HEK293 (cell line): ENCODE results near the gene LIMK2.

Experiments
- BCL11B ChIP-seq: fragments of 450-650 bp; formaldehyde crosslinking; IDR thresholded peaks from 2 replicates; pipeline ENCODE4 v1.5.1; 2016; ENCODE audit warnings: low read depth, missing biosample characterization, missing genetic modification characterization
- HOXC10 ChIP-seq: sonication (generic); formaldehyde crosslinking; IDR thresholded peaks from 2 replicates; pipeline ENCODE4 v1.8.1; 2023; ENCODE audit warnings: mild to moderate bottlenecking, missing genetic modification reagents
- OVOL3 ChIP-seq: fragments of 450-650 bp; formaldehyde crosslinking; IDR thresholded peaks from 2 replicates; pipeline ENCODE4 v1.5.1; 2016; ENCODE audit warnings: missing biosample characterization, missing genetic modification characterization
- RBAK ChIP-seq: fragments of 450-650 bp; formaldehyde crosslinking; IDR thresholded peaks from 2 replicates; pipeline ENCODE4 v1.5.1; 2016; ENCODE audit warnings: missing biosample characterization, missing genetic modification characterization
- ZBTB17 ChIP-seq: fragments of 450-650 bp; formaldehyde crosslinking; IDR thresholded peaks from 2 replicates; pipeline ENCODE4 v1.5.1; 2016; ENCODE audit warnings: missing biosample characterization, missing genetic modification characterization
- ZNF132 ChIP-seq: fragments of 450-650 bp; formaldehyde crosslinking; IDR thresholded peaks from 2 replicates; pipeline ENCODE4 v1.5.1; 2017; ENCODE audit warnings: missing biosample characterization, missing genetic modification characterization, borderline replicate concordance
- ZNF146 ChIP-seq: fragments of 450-650 bp; formaldehyde crosslinking; IDR thresholded peaks from 2 replicates; pipeline ENCODE4 v1.5.1; 2016; ENCODE audit warnings: missing biosample characterization, missing genetic modification characterization
- ZNF350 ChIP-seq: fragments of 450-650 bp; formaldehyde crosslinking; IDR thresholded peaks from 2 replicates; pipeline ENCODE4 v1.5.0; 2017; ENCODE audit warnings: missing biosample characterization, mild to moderate bottlenecking, missing genetic modification characterization
- ZNF391 ChIP-seq: fragments of 450-650 bp; formaldehyde crosslinking; IDR thresholded peaks from 2 replicates; pipeline ENCODE4 v1.5.1; 2016; ENCODE audit warnings: low read depth, missing biosample characterization, missing genetic modification characterization, borderline replicate concordance
- ZNF555 ChIP-seq: fragments of 450-650 bp; formaldehyde crosslinking; conservative IDR thresholded peaks from 2 replicates; pipeline ENCODE4 v1.5.1; 2017; ENCODE audit warnings: missing biosample characterization, mild to moderate bottlenecking, missing genetic modification characterization, inconsistent platforms
- ZNF660 ChIP-seq: fragments of 450-650 bp; IDR thresholded peaks from 2 replicates; pipeline ENCODE4 v1.5.1; 2018; ENCODE audit warnings: missing biosample characterization, mild to moderate bottlenecking, missing genetic modification characterization
- ZNF776 ChIP-seq: fragments of 450-650 bp; formaldehyde crosslinking; IDR thresholded peaks from 2 replicates; pipeline ENCODE4 v1.5.0; 2017; ENCODE audit warnings: missing biosample characterization, missing genetic modification characterization, borderline replicate concordance
- ZSCAN30 ChIP-seq: fragments of 450-650 bp; IDR thresholded peaks from 2 replicates; pipeline ENCODE4 v1.5.1; 2018; ENCODE audit warnings: missing biosample characterization, mild to moderate bottlenecking, missing genetic modification characterization, moderate library complexity
- TF ChIP-seq, protein P1 (sequence below): fragments of 450-650 bp; formaldehyde crosslinking; IDR thresholded peaks from 2 replicates; pipeline ENCODE4 v1.5.1; 2016; ENCODE audit warnings: missing biosample characterization, missing genetic modification characterization
- TF ChIP-seq, protein P2 (sequence below): fragments of 450-650 bp; formaldehyde crosslinking; IDR thresholded peaks from 2 replicates; pipeline ENCODE4 v1.5.1; 2016; ENCODE audit warnings: missing biosample characterization, missing genetic modification characterization
- TF ChIP-seq, protein P3 (sequence below): fragments of 450-650 bp; formaldehyde crosslinking; IDR thresholded peaks from 2 replicates; pipeline ENCODE4 v1.5.1; 2016; ENCODE audit warnings: missing biosample characterization, missing genetic modification characterization
- TF ChIP-seq, protein P4 (sequence below): fragments of 450-650 bp; formaldehyde crosslinking; IDR thresholded peaks from 2 replicates; pipeline ENCODE4 v1.5.1; 2017; ENCODE audit warnings: missing biosample characterization, missing genetic modification characterization
- TF ChIP-seq, protein P5 (sequence below): fragments of 450-650 bp; formaldehyde crosslinking; IDR thresholded peaks from 2 replicates; pipeline ENCODE4 v1.5.1; 2016; ENCODE audit warnings: missing biosample characterization, missing genetic modification characterization
- TF ChIP-seq, protein P6 (sequence below): fragments of 450-650 bp; formaldehyde crosslinking; IDR thresholded peaks from 2 replicates; pipeline ENCODE4 v1.5.1; 2017; ENCODE audit warnings: missing biosample characterization, mild to moderate bottlenecking, missing genetic modification characterization, moderate library complexity
- TF ChIP-seq, protein P7 (sequence below): fragments of 450-650 bp; formaldehyde crosslinking; IDR thresholded peaks from 2 replicates; pipeline ENCODE4 v1.5.1; 2016; ENCODE audit warnings: missing biosample characterization, missing genetic modification characterization

The LIMK2 gene

DNA sequence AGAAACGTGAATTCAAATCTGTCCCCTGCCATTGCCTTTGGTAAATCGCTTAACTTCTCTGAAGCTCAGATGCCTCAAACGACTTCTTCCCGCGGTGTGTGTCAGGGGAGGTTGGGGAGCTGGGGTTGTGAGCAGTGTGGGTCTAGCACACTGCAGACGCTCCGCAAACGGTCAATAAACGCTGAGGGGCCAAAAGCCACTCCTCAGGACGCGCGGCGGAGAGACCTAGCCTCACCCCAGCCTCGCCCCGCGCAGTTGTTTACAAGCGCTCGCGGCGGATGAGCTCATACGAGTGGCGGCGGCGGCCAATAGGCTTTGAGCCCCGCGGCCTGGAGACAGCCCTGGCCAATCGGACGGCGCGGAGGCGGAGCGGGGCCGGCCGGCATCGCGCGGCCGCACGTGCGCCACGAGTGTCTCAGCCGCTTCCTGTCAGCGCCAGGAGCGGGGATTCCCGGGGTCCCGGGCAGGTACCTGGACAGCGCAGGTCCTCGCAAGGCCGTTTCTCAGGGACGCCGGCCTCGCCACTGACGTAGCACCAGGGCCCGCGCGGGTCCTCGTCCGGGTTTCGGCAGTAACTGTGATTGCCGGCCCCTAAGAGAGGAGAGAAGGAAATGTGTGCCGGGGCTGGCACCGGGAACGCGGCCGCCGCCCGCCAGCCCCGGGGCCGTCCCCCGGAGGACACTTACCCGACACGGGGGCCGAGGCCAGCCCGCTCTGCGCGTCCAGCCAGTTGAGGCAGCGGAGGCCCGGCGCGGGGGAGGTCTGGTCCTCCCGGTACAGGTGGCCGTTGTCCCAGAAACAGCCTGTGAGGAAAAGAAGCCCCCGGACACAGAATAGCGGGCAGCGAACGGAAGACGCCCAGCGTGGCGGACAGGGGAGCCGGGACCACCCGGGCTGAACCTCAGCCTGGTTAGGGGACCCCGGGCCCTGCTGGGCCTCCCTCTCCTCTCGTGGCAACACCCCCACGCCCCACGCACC, 78.7 kb downstream of the LIMK2 start (continued):
- TF ChIP-seq, protein P1, sequence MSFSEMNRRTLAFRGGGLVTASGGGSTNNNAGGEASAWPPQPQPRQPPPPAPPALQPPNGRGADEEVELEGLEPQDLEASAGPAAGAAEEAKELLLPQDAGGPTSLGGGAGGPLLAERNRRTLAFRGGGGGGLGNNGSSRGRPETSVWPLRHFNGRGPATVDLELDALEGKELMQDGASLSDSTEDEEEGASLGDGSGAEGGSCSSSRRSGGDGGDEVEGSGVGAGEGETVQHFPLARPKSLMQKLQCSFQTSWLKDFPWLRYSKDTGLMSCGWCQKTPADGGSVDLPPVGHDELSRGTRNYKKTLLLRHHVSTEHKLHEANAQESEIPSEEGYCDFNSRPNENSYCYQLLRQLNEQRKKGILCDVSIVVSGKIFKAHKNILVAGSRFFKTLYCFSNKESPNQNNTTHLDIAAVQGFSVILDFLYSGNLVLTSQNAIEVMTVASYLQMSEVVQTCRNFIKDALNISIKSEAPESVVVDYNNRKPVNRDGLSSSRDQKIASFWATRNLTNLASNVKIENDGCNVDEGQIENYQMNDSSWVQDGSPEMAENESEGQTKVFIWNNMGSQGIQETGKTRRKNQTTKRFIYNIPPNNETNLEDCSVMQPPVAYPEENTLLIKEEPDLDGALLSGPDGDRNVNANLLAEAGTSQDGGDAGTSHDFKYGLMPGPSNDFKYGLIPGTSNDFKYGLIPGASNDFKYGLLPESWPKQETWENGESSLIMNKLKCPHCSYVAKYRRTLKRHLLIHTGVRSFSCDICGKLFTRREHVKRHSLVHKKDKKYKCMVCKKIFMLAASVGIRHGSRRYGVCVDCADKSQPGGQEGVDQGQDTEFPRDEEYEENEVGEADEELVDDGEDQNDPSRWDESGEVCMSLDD (tag by site-specific recombination): no peak; the same call in 1 of the 2 replicates
- TF ChIP-seq ZNF776 (no peak), OVOL3 (tag by site-specific recombination) (no peak), ZNF391 (tag by site-specific recombination) (no peak), ZNF350 (tag by site-specific recombination) (no peak), HOXC10 (0 out of 2 replicates have a peak, but pooled peaks have one; percentile 52), ZBTB17 (peak; percentile 50; the same call in 1 of the 2 replicates), ZSCAN30 (tag by site-specific recombination) (no peak), ZNF132 (no peak), RBAK (tag by site-specific recombination) (no peak), ZNF146 (tag by site-specific recombination) (no peak), ZNF555 (tag by site-specific recombination) (no peak), ZNF660 (tag by site-specific recombination) (no peak), BCL11B (tag by site-specific recombination) (no peak)
- TF ChIP-seq, protein P2, sequence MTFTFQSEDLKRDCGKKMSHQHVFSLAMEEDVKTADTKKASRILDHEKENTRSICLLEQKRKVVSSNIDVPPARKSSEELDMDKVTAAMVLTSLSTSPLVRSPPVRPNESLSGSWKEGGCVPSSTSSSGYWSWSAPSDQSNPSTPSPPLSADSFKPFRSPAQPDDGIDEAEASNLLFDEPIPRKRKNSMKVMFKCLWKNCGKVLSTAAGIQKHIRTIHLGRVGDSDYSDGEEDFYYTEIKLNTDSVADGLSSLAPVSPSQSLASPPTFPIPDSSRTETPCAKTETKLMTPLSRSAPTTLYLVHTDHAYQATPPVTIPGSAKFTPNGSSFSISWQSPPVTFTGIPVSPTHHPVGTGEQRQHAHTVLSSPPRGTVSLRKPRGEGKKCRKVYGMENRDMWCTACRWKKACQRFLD (tag by site-specific recombination): peak; percentile 99
- TF ChIP-seq, protein P3, sequence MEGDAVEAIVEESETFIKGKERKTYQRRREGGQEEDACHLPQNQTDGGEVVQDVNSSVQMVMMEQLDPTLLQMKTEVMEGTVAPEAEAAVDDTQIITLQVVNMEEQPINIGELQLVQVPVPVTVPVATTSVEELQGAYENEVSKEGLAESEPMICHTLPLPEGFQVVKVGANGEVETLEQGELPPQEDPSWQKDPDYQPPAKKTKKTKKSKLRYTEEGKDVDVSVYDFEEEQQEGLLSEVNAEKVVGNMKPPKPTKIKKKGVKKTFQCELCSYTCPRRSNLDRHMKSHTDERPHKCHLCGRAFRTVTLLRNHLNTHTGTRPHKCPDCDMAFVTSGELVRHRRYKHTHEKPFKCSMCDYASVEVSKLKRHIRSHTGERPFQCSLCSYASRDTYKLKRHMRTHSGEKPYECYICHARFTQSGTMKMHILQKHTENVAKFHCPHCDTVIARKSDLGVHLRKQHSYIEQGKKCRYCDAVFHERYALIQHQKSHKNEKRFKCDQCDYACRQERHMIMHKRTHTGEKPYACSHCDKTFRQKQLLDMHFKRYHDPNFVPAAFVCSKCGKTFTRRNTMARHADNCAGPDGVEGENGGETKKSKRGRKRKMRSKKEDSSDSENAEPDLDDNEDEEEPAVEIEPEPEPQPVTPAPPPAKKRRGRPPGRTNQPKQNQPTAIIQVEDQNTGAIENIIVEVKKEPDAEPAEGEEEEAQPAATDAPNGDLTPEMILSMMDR (tag by site-specific recombination): no peak
- TF ChIP-seq, protein P4, sequence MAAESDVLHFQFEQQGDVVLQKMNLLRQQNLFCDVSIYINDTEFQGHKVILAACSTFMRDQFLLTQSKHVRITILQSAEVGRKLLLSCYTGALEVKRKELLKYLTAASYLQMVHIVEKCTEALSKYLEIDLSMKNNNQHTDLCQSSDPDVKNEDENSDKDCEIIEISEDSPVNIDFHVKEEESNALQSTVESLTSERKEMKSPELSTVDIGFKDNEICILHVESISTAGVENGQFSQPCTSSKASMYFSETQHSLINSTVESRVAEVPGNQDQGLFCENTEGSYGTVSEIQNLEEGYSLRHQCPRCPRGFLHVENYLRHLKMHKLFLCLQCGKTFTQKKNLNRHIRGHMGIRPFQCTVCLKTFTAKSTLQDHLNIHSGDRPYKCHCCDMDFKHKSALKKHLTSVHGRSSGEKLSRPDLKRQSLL (tag by site-specific recombination): peak; percentile 76
- TF ChIP-seq, protein P5, sequence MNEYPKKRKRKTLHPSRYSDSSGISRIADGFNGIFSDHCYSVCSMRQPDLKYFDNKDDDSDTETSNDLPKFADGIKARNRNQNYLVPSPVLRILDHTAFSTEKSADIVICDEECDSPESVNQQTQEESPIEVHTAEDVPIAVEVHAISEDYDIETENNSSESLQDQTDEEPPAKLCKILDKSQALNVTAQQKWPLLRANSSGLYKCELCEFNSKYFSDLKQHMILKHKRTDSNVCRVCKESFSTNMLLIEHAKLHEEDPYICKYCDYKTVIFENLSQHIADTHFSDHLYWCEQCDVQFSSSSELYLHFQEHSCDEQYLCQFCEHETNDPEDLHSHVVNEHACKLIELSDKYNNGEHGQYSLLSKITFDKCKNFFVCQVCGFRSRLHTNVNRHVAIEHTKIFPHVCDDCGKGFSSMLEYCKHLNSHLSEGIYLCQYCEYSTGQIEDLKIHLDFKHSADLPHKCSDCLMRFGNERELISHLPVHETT: no peak
- TF ChIP-seq, protein P6, sequence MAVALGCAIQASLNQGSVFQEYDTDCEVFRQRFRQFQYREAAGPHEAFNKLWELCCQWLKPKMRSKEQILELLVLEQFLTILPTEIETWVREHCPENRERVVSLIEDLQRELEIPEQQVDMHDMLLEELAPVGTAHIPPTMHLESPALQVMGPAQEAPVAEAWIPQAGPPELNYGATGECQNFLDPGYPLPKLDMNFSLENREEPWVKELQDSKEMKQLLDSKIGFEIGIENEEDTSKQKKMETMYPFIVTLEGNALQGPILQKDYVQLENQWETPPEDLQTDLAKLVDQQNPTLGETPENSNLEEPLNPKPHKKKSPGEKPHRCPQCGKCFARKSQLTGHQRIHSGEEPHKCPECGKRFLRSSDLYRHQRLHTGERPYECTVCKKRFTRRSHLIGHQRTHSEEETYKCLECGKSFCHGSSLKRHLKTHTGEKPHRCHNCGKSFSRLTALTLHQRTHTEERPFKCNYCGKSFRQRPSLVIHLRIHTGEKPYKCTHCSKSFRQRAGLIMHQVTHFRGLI: 0 out of 2 replicates have a peak, but pooled peaks have one; percentile 17
- TF ChIP-seq, protein P7, sequence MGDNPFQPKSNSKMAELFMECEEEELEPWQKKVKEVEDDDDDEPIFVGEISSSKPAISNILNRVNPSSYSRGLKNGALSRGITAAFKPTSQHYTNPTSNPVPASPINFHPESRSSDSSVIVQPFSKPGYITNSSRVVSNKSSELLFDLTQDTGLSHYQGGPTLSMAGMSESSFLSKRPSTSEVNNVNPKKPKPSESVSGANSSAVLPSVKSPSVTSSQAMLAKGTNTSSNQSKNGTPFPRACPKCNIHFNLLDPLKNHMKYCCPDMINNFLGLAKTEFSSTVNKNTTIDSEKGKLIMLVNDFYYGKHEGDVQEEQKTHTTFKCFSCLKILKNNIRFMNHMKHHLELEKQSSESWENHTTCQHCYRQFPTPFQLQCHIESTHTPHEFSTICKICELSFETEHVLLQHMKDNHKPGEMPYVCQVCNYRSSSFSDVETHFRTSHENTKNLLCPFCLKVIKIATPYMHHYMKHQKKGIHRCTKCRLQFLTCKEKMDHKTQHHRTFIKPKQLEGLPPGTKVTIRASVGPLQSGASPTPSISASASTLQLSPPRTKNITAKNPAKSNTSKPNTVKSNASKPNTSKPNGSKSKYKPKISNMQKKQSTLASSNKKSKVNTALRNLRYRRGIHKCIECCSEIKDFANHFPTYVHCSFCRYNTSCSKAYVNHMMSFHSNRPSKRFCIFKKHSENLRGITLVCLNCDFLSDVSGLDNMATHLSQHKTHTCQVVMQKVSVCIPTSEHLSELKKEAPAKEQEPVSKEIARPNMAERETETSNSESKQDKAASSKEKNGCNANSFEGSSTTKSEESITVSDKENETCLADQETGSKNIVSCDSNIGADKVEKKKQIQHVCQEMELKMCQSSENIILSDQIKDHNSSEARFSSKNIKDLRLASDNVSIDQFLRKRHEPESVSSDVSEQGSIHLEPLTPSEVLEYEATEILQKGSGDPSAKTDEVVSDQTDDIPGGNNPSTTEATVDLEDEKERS (tag by site-specific recombination): no peak
